ENCODE data around the gene STK38L.

Gene STK38L

GRCh38 chr12:27280412-27280811 lies 36.3 kb downstream of the STK38L start:
- no peak for DNase-seq

- no peak for DNase-seq
Observed at GRCh38 chr12:27282754-27283153, 38.7 kb downstream of the STK38L start.

- no peak for DNase-seq
Observed at GRCh38 chr12:27284021-27284420, 39.9 kb downstream of the STK38L start.

GRCh38 chr12:27284751-27285150 lies 40.7 kb downstream of the STK38L start:
- no peak for DNase-seq

GRCh38 chr12:27285403-27285802 lies 41.3 kb downstream of the STK38L start:
- no peak for DNase-seq

- no peak for DNase-seq
Observed at GRCh38 chr12:27289414-27289813, 45.3 kb downstream of the STK38L start.

GRCh38 chr12:27290501-27291168 lies 46.5 kb downstream of the STK38L start:
- no peak for DNase-seq

- DNase-seq, result no peak
Observed at GRCh38 chr12:27291862-27292261, 47.8 kb downstream of the STK38L start.

- no peak for DNase-seq
Observed at GRCh38 chr12:27292718-27293117, 48.6 kb downstream of the STK38L start.

GRCh38 chr12:27293463-27293862 lies 49.4 kb downstream of the STK38L start:
- DNase-seq, result peak; percentile 30

- no peak for DNase-seq
Observed at GRCh38 chr12:27296674-27297073, 52.6 kb downstream of the STK38L start.

GRCh38 chr12:27297566-27297965 lies 53.5 kb downstream of the STK38L start:
- no peak for DNase-seq

- DNase-seq, result no peak
Observed at GRCh38 chr12:27299102-27299501, 55.0 kb downstream of the STK38L start.

GRCh38 chr12:27300226-27300625 lies 56.1 kb downstream of the STK38L start:
- DNase-seq, result no peak

GRCh38 chr12:27303139-27304111 lies 59.3 kb downstream of the STK38L start:
- no peak for DNase-seq

- no peak for DNase-seq
Observed at GRCh38 chr12:27304856-27305255, 60.8 kb downstream of the STK38L start.

- peak; percentile 39 for DNase-seq
Observed at GRCh38 chr12:27305673-27306456, 61.8 kb downstream of the STK38L start.

GRCh38 chr12:27309293-27309994 lies 65.4 kb downstream of the STK38L start:
- no peak for DNase-seq

GRCh38 chr12:27309995-27310315 lies 65.9 kb downstream of the STK38L start:
- no peak for DNase-seq

- no peak for DNase-seq
Observed at GRCh38 chr12:27316947-27317346, 72.9 kb downstream of the STK38L start.

- no peak for DNase-seq
Observed at GRCh38 chr12:27319409-27319808, 75.3 kb downstream of the STK38L start.

GRCh38 chr12:27319848-27320247 lies 75.8 kb downstream of the STK38L start:
- DNase-seq, result no peak

- DNase-seq, result no peak
Observed at GRCh38 chr12:27324530-27324929, 80.4 kb downstream of the STK38L start.

Measured in NCI-H446 treated with DMSO at 0.1 percent for 48 hours (cell line).